HepG2 (cell line): ENCODE measurements around the gene ERLIN1. TPM values are rescaled to one million over a fixed set of nuclear protein-coding genes. Genes with fewer than 3 reads are reported as not detected.

Source experiments
- BCL3 ChIP-seq: sonication (generic); formaldehyde crosslinking; IDR thresholded peaks from 2 replicates; pipeline ENCODE4 v1.5.1; 2020; ENCODE audit warnings: mild to moderate bottlenecking, missing genetic modification reagents, moderate library complexity
- BRCA1 ChIP-seq: sonication (generic); formaldehyde crosslinking; IDR thresholded peaks from 2 replicates; pipeline ENCODE4 v1.4.0; 2020; ENCODE audit warnings: missing genetic modification reagents
- GFI1 ChIP-seq: sonication (generic); formaldehyde crosslinking; IDR thresholded peaks from 2 replicates; pipeline ENCODE4 v1.5.0; 2020; ENCODE audit warnings: missing genetic modification reagents, mild to moderate bottlenecking, borderline replicate concordance
- HES4 ChIP-seq: sonication (generic); formaldehyde crosslinking; IDR thresholded peaks from 2 replicates; pipeline ENCODE4 v1.9.0; 2021; ENCODE audit warnings: mild to moderate bottlenecking, missing genetic modification reagents, borderline replicate concordance
- IKZF5 ChIP-seq: IDR thresholded peaks from 2 replicates; pipeline ENCODE4 v1.6.1; 2018; ENCODE audit warnings: missing genetic modification reagents, mild to moderate bottlenecking, missing compliant biosample characterization
- KLF16 ChIP-seq, 2 experiments: sonication (generic) in 1 of 2; formaldehyde crosslinking in 1 of 2; IDR thresholded peaks; 2 replicates each; pipeline versions ENCODE4 v1.6.1 to v1.8.0; 2016 to 2023; ENCODE audit warnings: missing genetic modification reagents in 2 of 2, missing compliant biosample characterization in 1 of 2
- POLR2AphosphoS2 ChIP-seq: IDR thresholded peaks from 2 replicates; pipeline ENCODE4 v1.6.1; 2011; ENCODE audit warnings: low read depth, low read length, improper control_type of control experiment
- RARG ChIP-seq: sonication (generic); formaldehyde crosslinking; IDR thresholded peaks from 2 replicates; pipeline ENCODE4 v1.4.0; 2020; ENCODE audit warnings: low read depth, mild to moderate bottlenecking, missing genetic modification reagents
- RELA ChIP-seq: sonication (generic); formaldehyde crosslinking; IDR thresholded peaks from 2 replicates; pipeline ENCODE4 v1.4.0; 2020; ENCODE audit warnings: missing genetic modification reagents
- SOX6 ChIP-seq, 2 experiments: fragments of 450-650 bp in 1 of 2; sonication (generic) in 1 of 2; formaldehyde crosslinking in 1 of 2; IDR thresholded peaks; 2 replicates each; pipeline versions ENCODE4 v1.4.0 to v1.6.1; 2017 to 2020; ENCODE audit warnings: antibody characterized with exemption in 1 of 2, mild to moderate bottlenecking in 1 of 2, missing genetic modification reagents in 1 of 2
- TARDBP ChIP-seq: sonication (generic); formaldehyde crosslinking; IDR thresholded peaks from 2 replicates; pipeline ENCODE4 v1.8.0; 2022; ENCODE audit warnings: mild to moderate bottlenecking, missing genetic modification reagents
- TBL1XR1 ChIP-seq: fragments of 150-350 bp; IDR thresholded peaks from 2 replicates; pipeline ENCODE4 v1.6.1; 2014; ENCODE audit warnings: borderline replicate concordance, low read length; ENCODE audit not compliant: partially characterized antibody
- UBTF ChIP-seq: sonication (generic); formaldehyde crosslinking; IDR thresholded peaks from 2 replicates; pipeline ENCODE4 v1.4.0; 2020; ENCODE audit warnings: mild to moderate bottlenecking, missing genetic modification reagents
- ZNF546 ChIP-seq: sonication (generic); formaldehyde crosslinking; conservative IDR thresholded peaks from 2 replicates; pipeline ENCODE4 v1.8.1; 2023; ENCODE audit warnings: mild to moderate bottlenecking, missing genetic modification reagents
- ZNF775 ChIP-seq: sonication (generic); formaldehyde crosslinking; IDR thresholded peaks from 2 replicates; pipeline ENCODE4 v1.4.0; 2020; ENCODE audit warnings: missing genetic modification reagents, mild to moderate bottlenecking, moderate library complexity, borderline replicate concordance
- ZNF792 ChIP-seq: IDR thresholded peaks from 2 replicates; pipeline ENCODE4 v1.6.1; 2016
- polyA plus RNA-seq, 8 experiments: library from polyadenylated mRNA; depleted of rRNA in 3 of 8; stranded (reverse) in 7 of 8; unstranded in 1 of 8; fragments of >200 nt; fragmentation: Illumina TruSeq in 4 of 8; extraction: Trizol in 4 of 8; gene quantifications; 2 replicates each; pipeline versions ENCODE4 v1.2.1 to v1.2.3, GENCODE V29; 2011 to 2016; ENCODE audit warnings: low read depth in 4 of 8, missing spikeins in 1 of 8, mixed read lengths in 1 of 8; ENCODE audit not compliant: insufficient read depth in 1 of 8
- total RNA-seq, 5 experiments: library from RNA; depleted of rRNA; stranded (reverse); fragments of >200 nt; fragmentation: Illumina TruSeq; extraction: Trizol; gene quantifications; 2 replicates each; pipeline ENCODE4 v1.2.3, GENCODE V29; 2016; ENCODE audit warnings: low read depth in 1 of 5
- TF ChIP-seq, protein P1 (sequence below): fragments of 450-650 bp; IDR thresholded peaks from 2 replicates; pipeline ENCODE4 v1.6.1; 2017
- TF ChIP-seq, protein P2 (sequence below): sonication (generic); formaldehyde crosslinking; IDR thresholded peaks from 2 replicates; pipeline ENCODE4 v1.5.1; 2020; ENCODE audit warnings: missing genetic modification reagents, mild to moderate bottlenecking, borderline replicate concordance
- TF ChIP-seq, protein P3 (sequence below): sonication (generic); formaldehyde crosslinking; IDR thresholded peaks from 2 replicates; pipeline ENCODE4 v1.9.0; 2022; ENCODE audit warnings: missing genetic modification reagents, mild to moderate bottlenecking, borderline replicate concordance

ERLIN1 gene
- total and polyA plus RNA-seq, 2 of the 13 experiments (the other 11 are each of a cell fraction or from before 2014, with no cell fraction given), result 56.8 to 69.3 TPM

GRCh38 chr10:100185364-100186252 lies at the start of gene ERLIN1 (continued):
- TF ChIP-seq IKZF5 (CRISPR knock-in tag) (peak; percentile 61; the same call in 1 of the 2 replicates), UBTF (CRISPR knock-in tag) (peak; percentile 68), KLF16 (CRISPR knock-in tag; IDR thresholded peaks at IDR 0.05) (peak in 1 of 2 experiments; percentile 85; a peak in 1 of 4 replicates), BCL3 (CRISPR knock-in tag) (peak; percentile 90; the same call in 1 of the 2 replicates), HES4 (CRISPR knock-in tag) (peak; percentile 74; the same call in 1 of the 2 replicates), POLR2AphosphoS2 (no peak), ZNF792 (CRISPR knock-in tag) (0 out of 2 replicates have a peak, but pooled peaks have one; percentile 67), RARG (no peak), SOX6 (IDR thresholded peaks at IDR 0.05) (no peak), SOX6 (CRISPR knock-in tag; IDR thresholded peaks at IDR 0.05) (no peak), GFI1 (peak; percentile 84; the same call in 1 of the 2 replicates), TBL1XR1 (peak; percentile 40), ZNF775 (no peak), RELA (CRISPR knock-in tag) (peak; percentile 89; the same call in 1 of the 2 replicates), ZNF546 (peak; percentile 95), TARDBP (CRISPR knock-in tag) (peak; percentile 65), BRCA1 (CRISPR knock-in tag) (no peak)
- TF ChIP-seq, protein P1, sequence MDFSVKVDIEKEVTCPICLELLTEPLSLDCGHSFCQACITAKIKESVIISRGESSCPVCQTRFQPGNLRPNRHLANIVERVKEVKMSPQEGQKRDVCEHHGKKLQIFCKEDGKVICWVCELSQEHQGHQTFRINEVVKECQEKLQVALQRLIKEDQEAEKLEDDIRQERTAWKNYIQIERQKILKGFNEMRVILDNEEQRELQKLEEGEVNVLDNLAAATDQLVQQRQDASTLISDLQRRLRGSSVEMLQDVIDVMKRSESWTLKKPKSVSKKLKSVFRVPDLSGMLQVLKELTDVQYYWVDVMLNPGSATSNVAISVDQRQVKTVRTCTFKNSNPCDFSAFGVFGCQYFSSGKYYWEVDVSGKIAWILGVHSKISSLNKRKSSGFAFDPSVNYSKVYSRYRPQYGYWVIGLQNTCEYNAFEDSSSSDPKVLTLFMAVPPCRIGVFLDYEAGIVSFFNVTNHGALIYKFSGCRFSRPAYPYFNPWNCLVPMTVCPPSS, result no peak
- TF ChIP-seq, protein P2, sequence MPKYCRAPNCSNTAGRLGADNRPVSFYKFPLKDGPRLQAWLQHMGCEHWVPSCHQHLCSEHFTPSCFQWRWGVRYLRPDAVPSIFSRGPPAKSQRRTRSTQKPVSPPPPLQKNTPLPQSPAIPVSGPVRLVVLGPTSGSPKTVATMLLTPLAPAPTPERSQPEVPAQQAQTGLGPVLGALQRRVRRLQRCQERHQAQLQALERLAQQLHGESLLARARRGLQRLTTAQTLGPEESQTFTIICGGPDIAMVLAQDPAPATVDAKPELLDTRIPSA (CRISPR knock-in tag), result peak; percentile 94
- TF ChIP-seq, protein P3, sequence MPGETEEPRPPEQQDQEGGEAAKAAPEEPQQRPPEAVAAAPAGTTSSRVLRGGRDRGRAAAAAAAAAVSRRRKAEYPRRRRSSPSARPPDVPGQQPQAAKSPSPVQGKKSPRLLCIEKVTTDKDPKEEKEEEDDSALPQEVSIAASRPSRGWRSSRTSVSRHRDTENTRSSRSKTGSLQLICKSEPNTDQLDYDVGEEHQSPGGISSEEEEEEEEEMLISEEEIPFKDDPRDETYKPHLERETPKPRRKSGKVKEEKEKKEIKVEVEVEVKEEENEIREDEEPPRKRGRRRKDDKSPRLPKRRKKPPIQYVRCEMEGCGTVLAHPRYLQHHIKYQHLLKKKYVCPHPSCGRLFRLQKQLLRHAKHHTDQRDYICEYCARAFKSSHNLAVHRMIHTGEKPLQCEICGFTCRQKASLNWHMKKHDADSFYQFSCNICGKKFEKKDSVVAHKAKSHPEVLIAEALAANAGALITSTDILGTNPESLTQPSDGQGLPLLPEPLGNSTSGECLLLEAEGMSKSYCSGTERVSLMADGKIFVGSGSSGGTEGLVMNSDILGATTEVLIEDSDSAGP (CRISPR knock-in tag), result peak; percentile 93; the same call in 1 of the 2 replicates
